ENCODE data around the gene BMPR1A.
"Not testable (repeated sequence)": the region's sequence is repeated elsewhere in the genome, so short reads cannot be mapped to it uniquely, and the experiment has no call there.

BMPR1A gene

DNA sequence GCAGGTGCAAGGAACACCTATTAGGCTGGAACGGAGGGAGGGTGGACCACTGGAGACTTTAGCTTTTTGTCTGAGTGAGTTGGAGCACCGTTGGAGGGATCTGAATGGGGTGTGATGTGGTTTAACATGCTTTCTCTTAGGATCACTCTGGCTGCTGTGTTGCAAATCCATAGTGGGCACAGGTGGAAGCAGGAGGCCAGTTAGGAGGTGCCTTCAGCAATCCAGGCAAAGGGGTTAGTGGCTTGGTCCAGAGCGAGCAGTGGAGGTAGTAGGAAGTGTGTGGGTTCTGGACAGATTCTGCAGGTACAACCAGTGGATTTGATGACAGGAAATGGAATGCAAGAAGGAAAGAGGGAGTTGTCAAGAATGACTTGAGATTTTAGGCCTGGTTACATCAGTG, 106.0 kb downstream of the BMPR1A start:
- Histone ChIP-seq H3K27ac (ENCODE audit: low read depth, low read length) (no peak overlapping the region), H3K9me2 (replicated peaks; ENCODE audit: control insufficient read depth, low read length) (no peaks in the 10 kb centered on the region), H4K20me1 (ENCODE audit: control insufficient read depth, insufficient read depth, low read depth, low read length) (no peaks in the 10 kb centered on the region), H3K4me2 (ENCODE audit: low read length) (no peak overlapping the region), H3K79me2 (ENCODE audit: control insufficient read depth, low read length) (no peaks in the 10 kb centered on the region), H3F3A (ENCODE audit: control insufficient read depth, insufficient read depth) (no peaks in the 10 kb centered on the region), H3K4me3 (ENCODE audit: low read length) (no peak overlapping the region), H3K27me3 (ENCODE audit: control insufficient read depth, low read length) (peaks cover 5% of the 10 kb centered on the region; the same call in 1 of the 2 replicates), H3K36me3 (ENCODE audit: control insufficient read depth, low read length) (no peaks in the 10 kb centered on the region), H3K9me3 (ENCODE audit: control insufficient read depth, insufficient read depth, low read length) (no peaks in the 10 kb centered on the region), H3K4me1 (ENCODE audit: control insufficient read depth, low read length) (no peaks in the 10 kb centered on the region)
- TF ChIP-seq EZH2phosphoT487 (IDR thresholded peaks at IDR 0.05; ENCODE audit: borderline replicate concordance, low read length) = no peak
- TF ChIP-seq CTCF (IDR thresholded peaks at IDR 0.05; ENCODE audit: low read depth, low read length, poor library complexity, severe bottlenecking) = no peak

GRCh38 chr10:86862786-86863483, 106.5 kb downstream of the BMPR1A start:
- H3F3A ChIP-seq (ENCODE audit: control insufficient read depth, insufficient read depth) = no peaks in the 10 kb centered on the region
- no peaks in the 10 kb centered on the region for H3K9me3 ChIP-seq (ENCODE audit: control insufficient read depth, insufficient read depth, low read length)
- H3K79me2 ChIP-seq (ENCODE audit: control insufficient read depth, low read length) = no peaks in the 10 kb centered on the region
- H3K4me3 ChIP-seq (ENCODE audit: low read length) = no peak overlapping the region
- no peaks in the 10 kb centered on the region for H3K4me1 ChIP-seq (ENCODE audit: control insufficient read depth, low read length)
- H4K20me1 ChIP-seq (ENCODE audit: control insufficient read depth, insufficient read depth, low read depth, low read length) = no peaks in the 10 kb centered on the region
- H3K4me2 ChIP-seq (ENCODE audit: low read length) = no peak overlapping the region
- TF ChIP-seq CTCF (IDR thresholded peaks at IDR 0.05; ENCODE audit: low read depth, low read length, poor library complexity, severe bottlenecking) (no peak), EZH2phosphoT487 (IDR thresholded peaks at IDR 0.05; ENCODE audit: borderline replicate concordance, low read length) (no peak)
- no peaks in the 10 kb centered on the region for H3K36me3 ChIP-seq (ENCODE audit: control insufficient read depth, low read length)
- peaks cover 6% of the 10 kb centered on the region; the same call in 1 of the 2 replicates for H3K27me3 ChIP-seq (ENCODE audit: control insufficient read depth, low read length)
- H3K9me2 ChIP-seq (replicated peaks; ENCODE audit: control insufficient read depth, low read length) = no peaks in the 10 kb centered on the region
- no peak overlapping the region for H3K27ac ChIP-seq (ENCODE audit: low read depth, low read length)

DNA sequence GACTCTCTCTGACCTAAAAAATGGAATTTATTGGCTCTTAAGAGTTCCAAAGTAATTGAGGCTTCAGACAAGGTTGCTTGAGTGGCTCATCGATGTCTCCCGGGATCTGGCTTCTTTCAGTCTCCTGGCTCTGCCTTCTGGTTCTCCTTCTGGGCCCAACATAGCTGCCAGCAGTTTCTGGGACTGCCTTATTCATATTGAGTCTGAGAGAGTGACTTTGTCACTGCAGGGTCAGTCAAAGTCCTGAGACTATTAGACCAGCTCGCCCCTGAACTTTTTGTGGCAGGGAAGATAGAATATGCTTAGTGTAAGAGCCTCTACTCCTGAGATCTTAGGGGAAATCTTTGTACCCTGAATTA, 107.0 kb downstream of the BMPR1A start:
- Histone ChIP-seq H3K9me3 (ENCODE audit: control insufficient read depth, insufficient read depth, low read length) (no peaks in the 10 kb centered on the region), H3K79me2 (ENCODE audit: control insufficient read depth, low read length) (no peaks in the 10 kb centered on the region), H4K20me1 (ENCODE audit: control insufficient read depth, insufficient read depth, low read depth, low read length) (no peaks in the 10 kb centered on the region), H3K27ac (ENCODE audit: low read depth, low read length) (no peak overlapping the region), H3K9me2 (replicated peaks; ENCODE audit: control insufficient read depth, low read length) (no peaks in the 10 kb centered on the region), H3K36me3 (ENCODE audit: control insufficient read depth, low read length) (no peaks in the 10 kb centered on the region), H3F3A (ENCODE audit: control insufficient read depth, insufficient read depth) (no peaks in the 10 kb centered on the region), H3K4me1 (ENCODE audit: control insufficient read depth, low read length) (no peaks in the 10 kb centered on the region), H3K27me3 (ENCODE audit: control insufficient read depth, low read length) (peaks cover 6% of the 10 kb centered on the region; the same call in 1 of the 2 replicates), H3K4me2 (ENCODE audit: low read length) (no peak overlapping the region), H3K4me3 (ENCODE audit: low read length) (no peak overlapping the region)
- TF ChIP-seq CTCF (IDR thresholded peaks at IDR 0.05; ENCODE audit: low read depth, low read length, poor library complexity, severe bottlenecking) (no peak), EZH2phosphoT487 (IDR thresholded peaks at IDR 0.05; ENCODE audit: borderline replicate concordance, low read length) (no peak)

DNA sequence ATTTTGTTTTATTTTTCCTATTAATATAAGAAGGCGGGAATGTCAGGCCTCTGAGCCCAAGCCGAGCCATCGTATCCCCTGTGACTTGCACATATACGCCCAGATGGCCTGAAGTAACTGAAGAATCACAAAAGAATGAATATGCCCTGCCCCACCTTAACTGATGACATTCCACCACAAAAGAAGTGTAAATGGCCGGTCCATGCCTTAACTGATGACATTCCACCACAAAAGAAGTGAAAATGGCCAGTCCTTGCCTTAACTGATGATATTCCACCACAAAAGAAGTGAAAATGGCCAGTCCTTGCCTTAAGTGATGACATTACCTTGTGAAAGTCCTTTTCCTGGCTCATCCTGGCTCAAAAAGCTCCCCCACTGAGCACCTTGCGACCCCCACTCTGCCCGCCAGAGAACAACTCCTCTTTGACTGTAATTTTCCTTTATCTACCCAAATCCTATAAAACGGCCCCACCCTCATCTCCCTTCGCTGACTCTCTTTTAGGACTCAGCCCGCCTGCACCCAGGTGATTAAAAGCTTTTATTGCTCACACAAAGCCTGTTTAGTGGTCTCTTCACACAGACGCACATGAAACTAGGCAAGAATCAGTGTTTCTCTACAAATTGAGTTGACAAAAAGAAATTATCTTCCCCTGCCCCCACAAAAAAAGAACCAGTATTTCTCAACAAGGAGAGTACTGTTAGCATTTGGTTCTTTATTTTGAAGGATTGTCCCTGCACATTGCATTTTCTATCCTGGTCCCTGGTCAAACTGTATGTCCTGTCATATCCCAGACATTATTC, 108.8 kb downstream of the BMPR1A start:
- not testable (repeated sequence) for H4K20me1 ChIP-seq (ENCODE audit: control insufficient read depth, insufficient read depth, low read depth, low read length); H3K79me2 ChIP-seq (ENCODE audit: control insufficient read depth, low read length); H3K9me2 ChIP-seq (replicated peaks; ENCODE audit: control insufficient read depth, low read length); H3K4me1 ChIP-seq (ENCODE audit: control insufficient read depth, low read length); H3K27ac ChIP-seq (ENCODE audit: low read depth, low read length); H3K4me3 ChIP-seq (ENCODE audit: low read length); H3K27me3 ChIP-seq (ENCODE audit: control insufficient read depth, low read length); H3K9me3 ChIP-seq (ENCODE audit: control insufficient read depth, insufficient read depth, low read length); H3K36me3 ChIP-seq (ENCODE audit: control insufficient read depth, low read length); H3F3A ChIP-seq (ENCODE audit: control insufficient read depth, insufficient read depth); H3K4me2 ChIP-seq (ENCODE audit: low read length)

Data from DOHH2 (cell line).